ENCODE results near the gene SLC38A6. TPM values are rescaled to one million over a fixed set of nuclear protein-coding genes. Genes with fewer than 3 reads are reported as not detected.

Gene SLC38A6
- total and polyA plus RNA-seq, 2 experiments from 2014 or later: 11.9 to 23.2 TPM

DNA sequence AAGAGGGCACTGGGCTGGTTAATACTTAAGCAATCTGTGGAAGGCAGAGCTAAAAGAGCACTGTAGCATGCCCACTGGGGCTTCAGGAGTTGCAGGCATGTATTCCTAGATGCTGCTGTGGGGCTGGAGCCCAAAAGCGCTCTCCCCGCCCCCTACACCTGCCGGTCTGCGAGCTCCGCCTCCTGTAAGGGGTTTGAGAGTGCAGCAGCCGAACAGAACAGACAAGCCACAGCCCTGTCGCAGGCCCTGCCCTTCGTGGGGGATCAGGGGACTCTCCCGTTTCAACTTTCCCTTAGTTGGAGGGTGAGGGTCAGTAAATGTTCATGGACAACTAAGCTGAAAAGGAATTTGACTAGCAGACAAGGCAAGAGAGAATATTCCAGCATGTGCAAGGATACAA is 17.6 kb downstream of the SLC38A6 start (continued):
- TF ChIP-seq, protein P1, sequence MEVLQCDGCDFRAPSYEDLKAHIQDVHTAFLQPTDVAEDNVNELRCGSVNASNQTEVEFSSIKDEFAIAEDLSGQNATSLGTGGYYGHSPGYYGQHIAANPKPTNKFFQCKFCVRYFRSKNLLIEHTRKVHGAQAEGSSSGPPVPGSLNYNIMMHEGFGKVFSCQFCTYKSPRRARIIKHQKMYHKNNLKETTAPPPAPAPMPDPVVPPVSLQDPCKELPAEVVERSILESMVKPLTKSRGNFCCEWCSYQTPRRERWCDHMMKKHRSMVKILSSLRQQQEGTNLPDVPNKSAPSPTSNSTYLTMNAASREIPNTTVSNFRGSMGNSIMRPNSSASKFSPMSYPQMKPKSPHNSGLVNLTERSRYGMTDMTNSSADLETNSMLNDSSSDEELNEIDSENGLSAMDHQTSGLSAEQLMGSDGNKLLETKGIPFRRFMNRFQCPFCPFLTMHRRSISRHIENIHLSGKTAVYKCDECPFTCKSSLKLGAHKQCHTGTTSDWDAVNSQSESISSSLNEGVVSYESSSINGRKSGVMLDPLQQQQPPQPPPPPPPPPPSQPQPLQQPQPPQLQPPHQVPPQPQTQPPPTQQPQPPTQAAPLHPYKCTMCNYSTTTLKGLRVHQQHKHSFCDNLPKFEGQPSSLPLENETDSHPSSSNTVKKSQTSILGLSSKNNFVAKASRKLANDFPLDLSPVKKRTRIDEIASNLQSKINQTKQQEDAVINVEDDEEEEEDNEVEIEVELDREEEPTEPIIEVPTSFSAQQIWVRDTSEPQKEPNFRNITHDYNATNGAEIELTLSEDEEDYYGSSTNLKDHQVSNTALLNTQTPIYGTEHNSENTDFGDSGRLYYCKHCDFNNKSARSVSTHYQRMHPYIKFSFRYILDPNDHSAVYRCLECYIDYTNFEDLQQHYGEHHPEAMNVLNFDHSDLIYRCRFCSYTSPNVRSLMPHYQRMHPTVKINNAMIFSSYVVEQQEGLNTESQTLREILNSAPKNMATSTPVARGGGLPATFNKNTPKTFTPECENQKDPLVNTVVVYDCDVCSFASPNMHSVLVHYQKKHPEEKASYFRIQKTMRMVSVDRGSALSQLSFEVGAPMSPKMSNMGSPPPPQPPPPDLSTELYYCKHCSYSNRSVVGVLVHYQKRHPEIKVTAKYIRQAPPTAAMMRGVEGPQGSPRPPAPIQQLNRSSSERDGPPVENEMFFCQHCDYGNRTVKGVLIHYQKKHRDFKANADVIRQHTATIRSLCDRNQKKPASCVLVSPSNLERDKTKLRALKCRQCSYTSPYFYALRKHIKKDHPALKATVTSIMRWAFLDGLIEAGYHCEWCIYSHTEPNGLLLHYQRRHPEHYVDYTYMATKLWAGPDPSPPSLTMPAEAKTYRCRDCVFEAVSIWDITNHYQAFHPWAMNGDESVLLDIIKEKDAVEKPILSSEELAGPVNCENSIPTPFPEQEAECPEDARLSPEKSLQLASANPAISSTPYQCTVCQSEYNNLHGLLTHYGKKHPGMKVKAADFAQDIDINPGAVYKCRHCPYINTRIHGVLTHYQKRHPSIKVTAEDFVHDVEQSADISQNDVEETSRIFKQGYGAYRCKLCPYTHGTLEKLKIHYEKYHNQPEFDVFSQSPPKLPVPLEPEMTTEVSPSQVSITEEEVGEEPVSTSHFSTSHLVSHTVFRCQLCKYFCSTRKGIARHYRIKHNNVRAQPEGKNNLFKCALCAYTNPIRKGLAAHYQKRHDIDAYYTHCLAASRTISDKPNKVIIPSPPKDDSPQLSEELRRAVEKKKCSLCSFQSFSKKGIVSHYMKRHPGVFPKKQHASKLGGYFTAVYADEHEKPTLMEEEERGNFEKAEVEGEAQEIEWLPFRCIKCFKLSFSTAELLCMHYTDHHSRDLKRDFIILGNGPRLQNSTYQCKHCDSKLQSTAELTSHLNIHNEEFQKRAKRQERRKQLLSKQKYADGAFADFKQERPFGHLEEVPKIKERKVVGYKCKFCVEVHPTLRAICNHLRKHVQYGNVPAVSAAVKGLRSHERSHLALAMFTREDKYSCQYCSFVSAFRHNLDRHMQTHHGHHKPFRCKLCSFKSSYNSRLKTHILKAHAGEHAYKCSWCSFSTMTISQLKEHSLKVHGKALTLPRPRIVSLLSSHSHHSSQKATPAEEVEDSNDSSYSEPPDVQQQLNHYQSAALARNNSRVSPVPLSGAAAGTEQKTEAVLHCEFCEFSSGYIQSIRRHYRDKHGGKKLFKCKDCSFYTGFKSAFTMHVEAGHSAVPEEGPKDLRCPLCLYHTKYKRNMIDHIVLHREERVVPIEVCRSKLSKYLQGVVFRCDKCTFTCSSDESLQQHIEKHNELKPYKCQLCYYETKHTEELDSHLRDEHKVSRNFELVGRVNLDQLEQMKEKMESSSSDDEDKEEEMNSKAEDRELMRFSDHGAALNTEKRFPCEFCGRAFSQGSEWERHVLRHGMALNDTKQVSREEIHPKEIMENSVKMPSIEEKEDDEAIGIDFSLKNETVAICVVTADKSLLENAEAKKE (CRISPR knock-in tag; IDR thresholded peaks at IDR 0.05): no peak
- TF ChIP-seq JUNB (IDR thresholded peaks at IDR 0.05; ENCODE audit: unreplicated experiment) (no peak), CREB1 (CRISPR knock-in tag; IDR thresholded peaks at IDR 0.05; ENCODE audit: low read depth) (no peak), EZH2phosphoT487 (IDR thresholded peaks at IDR 0.05; ENCODE audit: unreplicated experiment) (no peak)
- TF ChIP-seq, protein P2, sequence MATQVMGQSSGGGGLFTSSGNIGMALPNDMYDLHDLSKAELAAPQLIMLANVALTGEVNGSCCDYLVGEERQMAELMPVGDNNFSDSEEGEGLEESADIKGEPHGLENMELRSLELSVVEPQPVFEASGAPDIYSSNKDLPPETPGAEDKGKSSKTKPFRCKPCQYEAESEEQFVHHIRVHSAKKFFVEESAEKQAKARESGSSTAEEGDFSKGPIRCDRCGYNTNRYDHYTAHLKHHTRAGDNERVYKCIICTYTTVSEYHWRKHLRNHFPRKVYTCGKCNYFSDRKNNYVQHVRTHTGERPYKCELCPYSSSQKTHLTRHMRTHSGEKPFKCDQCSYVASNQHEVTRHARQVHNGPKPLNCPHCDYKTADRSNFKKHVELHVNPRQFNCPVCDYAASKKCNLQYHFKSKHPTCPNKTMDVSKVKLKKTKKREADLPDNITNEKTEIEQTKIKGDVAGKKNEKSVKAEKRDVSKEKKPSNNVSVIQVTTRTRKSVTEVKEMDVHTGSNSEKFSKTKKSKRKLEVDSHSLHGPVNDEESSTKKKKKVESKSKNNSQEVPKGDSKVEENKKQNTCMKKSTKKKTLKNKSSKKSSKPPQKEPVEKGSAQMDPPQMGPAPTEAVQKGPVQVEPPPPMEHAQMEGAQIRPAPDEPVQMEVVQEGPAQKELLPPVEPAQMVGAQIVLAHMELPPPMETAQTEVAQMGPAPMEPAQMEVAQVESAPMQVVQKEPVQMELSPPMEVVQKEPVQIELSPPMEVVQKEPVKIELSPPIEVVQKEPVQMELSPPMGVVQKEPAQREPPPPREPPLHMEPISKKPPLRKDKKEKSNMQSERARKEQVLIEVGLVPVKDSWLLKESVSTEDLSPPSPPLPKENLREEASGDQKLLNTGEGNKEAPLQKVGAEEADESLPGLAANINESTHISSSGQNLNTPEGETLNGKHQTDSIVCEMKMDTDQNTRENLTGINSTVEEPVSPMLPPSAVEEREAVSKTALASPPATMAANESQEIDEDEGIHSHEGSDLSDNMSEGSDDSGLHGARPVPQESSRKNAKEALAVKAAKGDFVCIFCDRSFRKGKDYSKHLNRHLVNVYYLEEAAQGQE (IDR thresholded peaks at IDR 0.05; ENCODE audit: unreplicated experiment): no peak

DNA sequence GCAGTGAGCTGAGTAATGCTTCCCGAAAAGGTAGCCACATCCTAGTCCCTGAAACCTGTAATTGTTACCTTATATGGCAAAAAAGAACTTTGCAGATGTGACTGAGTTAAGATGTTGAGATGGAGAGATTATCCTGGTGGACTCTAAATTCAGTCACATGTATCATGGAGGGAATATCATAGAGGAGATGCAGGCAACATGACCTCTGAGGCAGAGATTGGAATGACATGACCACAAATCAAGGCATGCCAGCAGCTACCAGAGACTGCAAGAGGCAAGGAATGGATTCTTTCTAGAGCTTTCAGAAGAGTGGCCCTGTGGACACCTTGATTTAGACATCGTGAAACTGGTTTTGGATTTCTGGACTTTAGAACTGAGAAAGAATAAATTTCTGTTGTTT is 18.5 kb downstream of the SLC38A6 start:
- no peaks in the 10 kb centered on the region for H3K27me3 Mint-ChIP-seq (ENCODE audit: insufficient read depth, low read depth, poor library complexity)
- no peak overlapping the region for H2AFZ ChIP-seq
- H3K4me1 Mint-ChIP-seq: no peaks in the 10 kb centered on the region
- DNase-seq (ENCODE audit: low spot score) (no peak), ATAC-seq (no peak)
- H3K4me1 ChIP-seq (ENCODE audit: insufficient read depth): no peaks in the 10 kb centered on the region
- no peak overlapping the region for H3K27ac Mint-ChIP-seq
- no peaks in the 10 kb centered on the region for H3K9me3 Mint-ChIP-seq
- H3K27me3 ChIP-seq (ENCODE audit: insufficient read depth): no peaks in the 10 kb centered on the region
- H3K36me3 Mint-ChIP-seq (ENCODE audit: low read depth): peaks cover 22% of the 10 kb centered on the region
- no peak overlapping the region for H3K4me2 ChIP-seq
- H3F3A ChIP-seq (replicated peaks; ENCODE audit: low read depth): no peaks in the 10 kb centered on the region
- no peaks in the 10 kb centered on the region for H3K9me2 ChIP-seq (ENCODE audit: insufficient read depth)
- H3K79me2 ChIP-seq (replicated peaks; ENCODE audit: insufficient read depth): no peaks in the 10 kb centered on the region
- no peak overlapping the region for H3K27ac ChIP-seq (ENCODE audit: low read depth)
- H4K20me1 ChIP-seq (replicated peaks; ENCODE audit: insufficient read depth): no peaks in the 10 kb centered on the region
- H3K36me3 ChIP-seq (ENCODE audit: insufficient read depth): no peaks in the 10 kb centered on the region
- H3K4me3 ChIP-seq: no peak overlapping the region
- no peak overlapping the region for H3K4me3 Mint-ChIP-seq
- TF ChIP-seq ZNF114 (CRISPR knock-in tag; IDR thresholded peaks at IDR 0.05) (no peak), EZH2 (IDR thresholded peaks at IDR 0.05; ENCODE audit: low read depth, unreplicated experiment) (no peak), CREB1 (CRISPR knock-in tag; IDR thresholded peaks at IDR 0.05; ENCODE audit: low read depth) (no peak), NANOG (IDR thresholded peaks at IDR 0.05; ENCODE audit: borderline replicate concordance) (no peak), ZNF331 (CRISPR knock-in tag; IDR thresholded peaks at IDR 0.05; ENCODE audit: low read depth) (no peak), EZH2phosphoT487 (IDR thresholded peaks at IDR 0.05; ENCODE audit: unreplicated experiment) (no peak)
- TF ChIP-seq, protein P2 (IDR thresholded peaks at IDR 0.05; ENCODE audit: unreplicated experiment): no peak
- TF ChIP-seq, protein P3, sequence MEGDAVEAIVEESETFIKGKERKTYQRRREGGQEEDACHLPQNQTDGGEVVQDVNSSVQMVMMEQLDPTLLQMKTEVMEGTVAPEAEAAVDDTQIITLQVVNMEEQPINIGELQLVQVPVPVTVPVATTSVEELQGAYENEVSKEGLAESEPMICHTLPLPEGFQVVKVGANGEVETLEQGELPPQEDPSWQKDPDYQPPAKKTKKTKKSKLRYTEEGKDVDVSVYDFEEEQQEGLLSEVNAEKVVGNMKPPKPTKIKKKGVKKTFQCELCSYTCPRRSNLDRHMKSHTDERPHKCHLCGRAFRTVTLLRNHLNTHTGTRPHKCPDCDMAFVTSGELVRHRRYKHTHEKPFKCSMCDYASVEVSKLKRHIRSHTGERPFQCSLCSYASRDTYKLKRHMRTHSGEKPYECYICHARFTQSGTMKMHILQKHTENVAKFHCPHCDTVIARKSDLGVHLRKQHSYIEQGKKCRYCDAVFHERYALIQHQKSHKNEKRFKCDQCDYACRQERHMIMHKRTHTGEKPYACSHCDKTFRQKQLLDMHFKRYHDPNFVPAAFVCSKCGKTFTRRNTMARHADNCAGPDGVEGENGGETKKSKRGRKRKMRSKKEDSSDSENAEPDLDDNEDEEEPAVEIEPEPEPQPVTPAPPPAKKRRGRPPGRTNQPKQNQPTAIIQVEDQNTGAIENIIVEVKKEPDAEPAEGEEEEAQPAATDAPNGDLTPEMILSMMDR (conservative IDR thresholded peaks at IDR 0.05; ENCODE audit: low read depth in 2 of 2): no peak
